ENCODE results near the gene DLX6.

DNA sequence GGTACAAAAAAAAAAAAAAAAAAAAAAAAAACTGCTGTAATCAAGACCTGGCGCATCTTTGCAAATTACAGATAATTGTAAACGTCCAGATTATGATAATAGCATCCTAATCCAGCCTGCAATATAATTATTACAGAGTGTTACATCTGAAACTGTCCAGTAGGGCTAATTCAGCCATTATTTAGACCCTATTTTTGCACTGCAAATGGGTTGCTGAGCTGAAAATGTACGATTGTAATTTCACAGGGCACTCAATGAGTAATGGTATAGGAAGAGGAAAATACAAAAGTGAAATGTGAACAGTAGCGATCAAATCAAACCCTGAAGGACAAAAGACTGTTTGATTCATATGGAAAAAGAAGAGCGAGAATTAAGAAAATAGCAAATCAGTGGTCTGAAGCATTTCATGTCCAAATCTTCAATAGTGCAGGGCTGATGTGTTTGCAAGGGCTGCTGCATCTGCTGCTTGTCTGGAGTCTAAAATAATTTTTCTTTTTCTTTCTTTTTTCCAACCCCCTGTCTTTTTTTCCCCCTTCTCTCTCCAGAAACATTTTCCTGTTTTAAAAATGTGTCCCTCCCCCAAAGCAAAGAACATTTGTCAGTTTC lies 8.9 kb downstream of the DLX6 start:
- TF ChIP-seq, protein P1, sequence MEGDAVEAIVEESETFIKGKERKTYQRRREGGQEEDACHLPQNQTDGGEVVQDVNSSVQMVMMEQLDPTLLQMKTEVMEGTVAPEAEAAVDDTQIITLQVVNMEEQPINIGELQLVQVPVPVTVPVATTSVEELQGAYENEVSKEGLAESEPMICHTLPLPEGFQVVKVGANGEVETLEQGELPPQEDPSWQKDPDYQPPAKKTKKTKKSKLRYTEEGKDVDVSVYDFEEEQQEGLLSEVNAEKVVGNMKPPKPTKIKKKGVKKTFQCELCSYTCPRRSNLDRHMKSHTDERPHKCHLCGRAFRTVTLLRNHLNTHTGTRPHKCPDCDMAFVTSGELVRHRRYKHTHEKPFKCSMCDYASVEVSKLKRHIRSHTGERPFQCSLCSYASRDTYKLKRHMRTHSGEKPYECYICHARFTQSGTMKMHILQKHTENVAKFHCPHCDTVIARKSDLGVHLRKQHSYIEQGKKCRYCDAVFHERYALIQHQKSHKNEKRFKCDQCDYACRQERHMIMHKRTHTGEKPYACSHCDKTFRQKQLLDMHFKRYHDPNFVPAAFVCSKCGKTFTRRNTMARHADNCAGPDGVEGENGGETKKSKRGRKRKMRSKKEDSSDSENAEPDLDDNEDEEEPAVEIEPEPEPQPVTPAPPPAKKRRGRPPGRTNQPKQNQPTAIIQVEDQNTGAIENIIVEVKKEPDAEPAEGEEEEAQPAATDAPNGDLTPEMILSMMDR (IDR thresholded peaks at IDR 0.05), result no peak
- TF ChIP-seq POLR2A (IDR thresholded peaks at IDR 0.05), result no peak
